HG02571 (cell line): ENCODE data around the gene IRF3.
"Not testable (repeated sequence)": the region's sequence is repeated elsewhere in the genome, so short reads cannot be mapped to it uniquely, and the experiment has no call there.

Experiments used
- ATAC-seq: cut with Tn5 transposase; IDR thresholded peaks from one replicate; pipeline ENCODE4 v1.9.1; 2021; ENCODE audit warnings: mild to moderate bottlenecking, moderate library complexity; ENCODE audit not compliant: unreplicated experiment

The IRF3 gene

GRCh38 chr19:49651029-49651819, 14.4 kb downstream of the IRF3 start:
- ATAC-seq = no peak

GRCh38 chr19:49646586-49646985, 19.1 kb downstream of the IRF3 start:
- no peak for ATAC-seq

DNA sequence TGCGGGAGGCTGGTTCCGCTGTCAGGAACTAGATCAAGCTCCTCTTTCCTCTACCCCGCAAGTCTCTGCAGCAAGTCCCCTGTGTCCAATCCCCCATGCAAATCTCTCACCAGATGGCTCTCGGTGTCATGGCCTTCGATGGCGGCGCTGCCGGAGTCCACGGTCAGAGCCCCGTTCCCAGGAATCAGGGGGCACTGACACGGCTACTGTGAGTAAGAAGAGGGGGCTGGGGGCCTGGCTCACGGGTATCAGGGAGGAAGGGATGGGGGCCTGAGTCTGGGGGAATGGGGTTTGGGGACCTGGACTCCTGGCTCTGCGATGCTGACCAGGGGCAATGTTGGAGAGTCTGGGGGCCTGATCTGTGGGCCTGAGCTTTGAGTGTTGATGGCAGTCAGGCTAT, 19.7 kb downstream of the IRF3 start:
- ATAC-seq = no peak

GRCh38 chr19:49645592-49645991, 20.1 kb downstream of the IRF3 start:
- no peak for ATAC-seq

DNA sequence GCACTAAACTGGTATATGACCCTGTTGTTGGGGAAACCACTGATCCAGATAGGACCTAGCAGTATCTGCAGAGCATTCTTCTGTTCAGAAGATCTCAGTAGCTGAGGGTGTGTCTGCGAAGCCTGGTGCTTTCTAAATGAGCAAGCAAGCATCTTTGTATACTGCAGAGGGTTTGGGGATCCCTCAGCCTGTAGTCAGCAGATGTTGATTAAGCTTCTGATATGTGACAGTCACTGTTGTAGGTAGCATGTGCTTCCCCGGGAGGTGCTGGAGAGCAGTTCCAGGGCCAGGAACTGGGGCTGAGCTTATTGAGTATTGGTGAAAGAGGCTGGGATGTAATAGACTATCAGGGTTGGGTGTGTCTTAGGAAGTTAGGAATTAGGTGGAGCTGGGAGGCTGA, 22.2 kb downstream of the IRF3 start:
- ATAC-seq = no peak

DNA sequence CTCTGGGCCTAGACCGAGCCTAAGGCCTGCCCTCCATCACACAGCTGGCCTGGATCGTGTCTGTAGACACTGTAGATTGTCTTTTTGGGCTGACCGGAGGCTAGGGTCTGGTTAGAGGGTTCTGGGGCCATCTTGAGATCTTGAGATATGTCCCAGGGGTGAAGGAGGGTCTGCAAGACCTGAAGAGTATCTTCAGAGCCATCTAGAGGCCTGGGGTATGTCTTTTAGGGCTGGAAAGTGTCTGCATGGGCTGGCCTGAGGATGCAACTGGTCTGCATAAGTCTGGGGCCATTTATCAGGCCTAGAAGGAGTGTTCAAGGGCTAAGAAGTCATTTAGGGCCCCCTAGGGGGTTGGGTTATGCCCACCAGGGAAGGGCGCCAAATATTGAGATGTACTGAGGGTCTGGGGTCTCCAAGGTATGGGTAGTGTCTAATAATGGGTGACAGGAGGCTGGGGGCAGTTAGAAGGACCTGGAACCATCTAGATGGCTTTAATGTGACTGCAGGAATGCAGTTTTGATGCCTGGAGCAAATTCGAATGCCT, 23.1 kb downstream of the IRF3 start:
- no peak for ATAC-seq

DNA sequence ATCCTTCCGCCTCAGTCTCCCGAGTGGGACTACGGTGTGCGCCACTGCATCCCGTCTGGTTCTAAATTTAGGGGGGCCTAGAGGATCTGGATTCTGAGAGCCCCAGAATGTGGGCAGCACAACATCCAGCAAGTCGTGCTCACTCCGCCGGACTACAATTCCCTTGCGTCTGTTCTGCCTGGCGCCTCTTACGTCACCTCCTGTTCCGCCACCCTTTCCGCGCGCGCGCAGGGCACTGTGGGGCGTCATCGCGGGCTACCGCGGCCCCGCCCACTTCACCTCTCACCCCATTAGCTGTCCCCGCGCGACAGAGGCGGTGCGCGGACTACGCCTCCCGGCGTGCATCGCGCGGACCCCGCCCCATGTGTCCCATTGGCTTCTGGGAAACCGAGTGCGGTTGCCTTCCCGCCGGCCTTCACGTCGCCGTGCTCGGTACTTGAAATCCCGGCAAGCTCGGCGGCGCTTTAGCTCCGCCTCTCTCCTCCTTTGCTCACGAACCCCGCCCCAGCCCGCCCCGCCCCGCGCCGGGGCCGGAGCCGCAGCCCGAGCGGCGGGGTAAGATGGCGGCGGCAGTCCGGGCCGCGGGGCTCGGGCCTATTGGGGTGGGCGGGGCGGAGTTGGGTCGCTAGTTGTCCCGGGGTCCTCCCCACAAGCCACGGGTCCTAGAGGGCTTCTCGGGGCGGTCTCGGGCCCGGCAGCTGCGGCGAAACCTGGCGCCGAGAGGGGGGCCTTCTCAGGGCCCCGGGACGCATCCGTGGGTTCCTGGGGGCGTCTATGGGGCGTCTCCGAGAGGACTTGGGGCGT, 23.8 kb downstream of the IRF3 start, which contains the start of gene SCAF1:
TSS of gene SCAF1 (plus strand) at position 522 of the 804 bp plus-strand sequence. CDS start 2,818 bp downstream, outside the sequence.
- ATAC-seq = peak; percentile 50

DNA sequence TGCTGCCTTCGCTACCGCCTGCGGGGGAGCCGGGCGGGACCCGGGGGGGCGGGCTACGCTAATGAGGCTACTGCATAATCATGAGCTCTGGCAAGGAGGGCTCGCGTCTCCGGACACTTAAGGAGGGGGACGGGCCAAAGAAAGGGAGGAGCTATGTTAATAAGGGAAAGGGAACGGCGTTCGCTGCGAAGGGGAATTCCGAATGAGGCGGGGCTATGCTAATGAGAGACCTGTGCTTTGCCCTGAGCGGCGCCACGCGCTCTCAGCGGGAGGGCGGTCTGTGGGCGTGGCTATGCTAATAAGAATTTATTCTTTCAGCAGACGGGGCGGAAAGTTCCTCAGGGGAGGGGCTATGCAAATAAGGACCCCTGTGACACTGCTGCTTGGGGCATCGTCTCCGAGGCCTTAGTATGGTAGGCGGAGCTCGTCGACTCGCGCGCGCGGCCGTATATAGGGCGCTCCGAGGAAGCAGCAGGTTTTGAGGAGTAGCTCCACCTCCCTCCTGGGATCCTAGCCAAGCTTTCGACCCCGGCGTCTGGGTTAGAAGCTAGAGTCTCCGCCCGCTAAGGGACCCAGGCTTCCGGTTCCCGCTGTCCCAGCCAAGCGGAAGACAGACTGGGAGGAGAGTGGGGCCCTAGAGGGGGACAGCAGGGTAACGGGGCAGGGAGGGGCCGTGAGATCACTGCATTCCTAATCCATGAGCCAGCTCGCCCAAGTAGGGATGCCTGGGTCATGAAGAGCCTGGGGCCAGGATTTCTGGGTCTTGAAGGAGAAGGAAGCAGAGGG, 25.4 kb downstream of the IRF3 start, which contains the start of gene RRAS:
TSS of gene RRAS (minus strand) at position 31 of the 786 bp plus-strand sequence. CDS start 45 bp downstream, outside the sequence.
- ATAC-seq = peak; percentile 52

- no peak for ATAC-seq
These were observed 26.1 kb downstream of the IRF3 start for GRCh38 chr19:49639401-49640112.

DNA sequence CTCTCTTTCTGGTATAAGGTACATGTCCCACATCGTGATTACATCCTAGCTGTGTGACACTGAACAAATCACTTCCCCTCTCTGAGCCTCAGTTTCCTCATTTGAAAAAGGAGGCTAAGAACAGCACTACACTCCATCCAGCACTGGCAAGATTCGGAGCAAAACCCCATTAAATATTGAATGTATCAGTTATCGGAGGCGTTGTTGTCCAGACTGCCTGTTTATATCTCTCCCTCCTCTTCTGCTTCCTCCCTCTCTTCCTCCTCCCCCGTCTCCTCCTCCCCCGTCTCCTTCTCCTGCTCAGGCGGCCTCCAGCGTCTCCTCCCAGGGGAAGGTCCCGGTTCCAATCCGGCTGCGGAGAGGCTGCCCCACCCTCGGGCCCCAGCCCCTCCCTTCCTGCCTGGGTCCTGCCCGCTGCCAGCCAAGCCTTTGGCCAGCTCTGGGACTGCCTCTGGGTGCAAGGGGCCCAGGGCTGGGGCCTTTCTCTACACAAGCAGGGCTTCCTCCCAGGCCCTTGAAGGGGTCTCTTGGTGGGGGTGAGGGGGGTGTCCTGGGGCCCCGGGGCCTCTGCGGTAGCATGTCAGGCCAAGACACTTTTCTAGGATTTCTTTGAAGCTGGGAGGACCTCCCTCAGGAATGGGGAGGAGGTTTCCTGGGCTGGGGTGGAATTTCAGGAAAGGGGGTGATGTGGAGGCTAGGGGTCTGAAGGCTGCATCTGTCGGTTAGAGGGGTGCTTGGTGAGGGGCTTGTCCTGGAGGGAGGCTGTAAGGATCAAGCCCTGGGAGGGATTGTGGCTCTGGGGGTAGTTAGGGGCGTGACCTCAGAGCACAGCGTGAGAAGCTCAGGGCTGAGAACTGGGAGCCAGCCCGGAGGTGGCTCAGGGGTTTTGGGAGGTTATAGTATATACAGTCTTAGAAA, 27.6 kb downstream of the IRF3 start:
- no peak for ATAC-seq

- ATAC-seq = no peak
These were observed 29.3 kb downstream of the IRF3 start for GRCh38 chr19:49636233-49636932.

GRCh38 chr19:49635530-49636232, 30.0 kb downstream of the IRF3 start:
- no peak for ATAC-seq

DNA sequence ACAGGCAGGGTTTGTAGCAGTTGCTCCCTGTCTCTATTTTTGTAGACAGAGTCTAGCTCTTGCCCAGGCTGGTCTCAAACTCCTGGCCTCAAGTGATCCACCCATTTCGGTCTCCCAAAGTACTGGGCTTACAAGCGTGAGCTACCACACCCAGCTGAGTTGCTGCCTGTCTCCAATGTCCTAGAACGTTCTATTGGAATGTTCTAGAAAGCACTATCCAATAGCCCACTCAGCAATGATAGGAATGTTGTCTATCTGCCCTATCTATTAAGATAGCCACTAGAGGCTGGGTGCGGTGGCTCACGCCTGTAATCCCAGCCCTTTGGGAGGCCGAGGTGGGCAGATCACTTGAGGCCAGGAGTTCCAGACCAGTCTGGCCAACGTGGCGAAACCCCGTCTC, 32.4 kb downstream of the IRF3 start:
- ATAC-seq = not testable (repeated sequence)

DNA sequence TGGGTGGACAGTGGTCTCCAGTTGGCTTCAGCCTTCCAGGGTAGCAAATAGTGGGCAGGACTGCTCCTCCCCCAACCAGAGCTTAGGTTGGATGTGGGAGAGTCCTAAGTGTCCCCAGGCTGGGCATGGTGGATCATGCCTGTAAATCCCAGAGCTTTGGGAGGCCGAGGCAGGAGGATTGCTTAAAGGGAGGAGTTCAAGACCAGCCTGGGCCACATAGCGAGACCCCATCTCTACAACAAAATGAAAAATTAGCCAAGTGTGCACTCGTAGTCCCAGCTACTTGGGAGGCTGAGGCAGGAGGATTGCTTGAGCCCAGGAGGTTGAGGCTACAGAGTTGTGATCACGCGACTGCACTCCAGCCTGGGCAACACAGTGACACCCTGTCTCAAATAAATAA, 33.1 kb downstream of the IRF3 start:
- no peak for ATAC-seq

- ATAC-seq = no peak
These were observed 34.0 kb downstream of the IRF3 start for GRCh38 chr19:49631610-49632192.

DNA sequence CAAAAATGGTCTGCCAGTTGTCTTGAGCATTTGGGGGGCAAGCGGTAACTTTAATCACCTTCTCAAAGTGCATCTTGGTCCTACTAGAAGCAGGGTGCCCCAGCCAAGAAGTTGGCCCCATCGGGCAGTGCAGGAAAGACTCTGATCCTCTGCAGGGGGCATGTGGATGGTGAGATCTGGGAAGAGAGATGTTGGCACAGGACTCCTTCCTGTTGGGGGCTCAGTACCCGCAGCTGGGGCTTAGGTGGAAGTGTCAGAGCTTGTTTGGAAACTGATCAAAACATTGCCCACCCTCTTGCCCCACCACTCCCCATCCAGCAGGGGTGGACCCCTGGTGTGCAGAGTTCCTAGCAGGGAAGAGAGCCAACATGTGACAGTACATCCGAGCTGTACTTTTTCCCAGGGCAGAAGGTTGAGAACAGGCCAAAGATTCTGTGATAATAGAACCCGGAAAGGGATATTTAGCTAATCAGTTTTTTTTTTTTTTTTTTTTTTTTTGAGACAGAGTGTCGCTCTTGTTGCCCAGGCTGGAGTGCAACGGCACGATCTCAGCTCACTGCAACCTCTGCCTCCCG, 34.6 kb downstream of the IRF3 start:
- no peak for ATAC-seq

DNA sequence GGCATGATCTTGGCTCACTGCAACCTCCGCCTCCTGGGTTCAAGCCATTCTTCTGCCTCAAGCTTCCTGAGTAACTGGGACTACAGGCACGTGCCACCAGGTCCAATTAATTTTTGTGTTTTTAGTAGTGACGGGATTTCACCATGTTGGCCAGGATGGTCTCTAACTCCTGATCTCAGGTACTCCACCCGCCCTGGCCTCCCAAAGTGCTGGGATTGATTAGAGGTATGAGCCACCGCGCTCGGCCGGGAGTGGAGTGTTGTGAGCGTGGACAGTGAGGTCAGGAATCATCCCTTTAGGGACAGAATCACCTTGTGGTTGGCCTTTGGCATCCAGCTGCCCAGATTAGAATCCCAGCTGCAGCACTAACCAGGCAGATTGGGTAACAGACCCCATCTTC, 36.0 kb downstream of the IRF3 start:
- ATAC-seq = no peak
